CD14-positive monocyte (primary cell): ENCODE data around the gene PTPRO. TPM values are rescaled to one million over a fixed set of nuclear protein-coding genes. Genes with fewer than 3 reads are reported as not detected.
A peak's percentile ranks its signal among the peaks of the same experiment; 100 is the strongest.

Source experiments
- DNase-seq, 3 donors: peaks; one replicate each; pipeline ENCODE4 v3.0.0-alpha.2; 2011 to 2022
- H2AFZ ChIP-seq: 2 replicates; pipeline ENCODE4 v1.6.0; 2012; ENCODE audit warnings: mild to moderate bottlenecking, low read depth, low read length, inconsistent platforms; ENCODE audit not compliant: insufficient read depth, poor library complexity, severe bottlenecking
- H3K27ac ChIP-seq, 2 donors: 1 replicate in 1 of 2; 2 replicates in 1 of 2; pipeline ENCODE4 v1.5.1; 2012 to 2013; ENCODE audit warnings: low read length in 2 of 2, control low read depth in 1 of 2, inconsistent platforms in 1 of 2, low read depth in 1 of 2, mild to moderate bottlenecking in 1 of 2
- H3K27me3 ChIP-seq, 2 donors: one replicate each; pipeline versions ENCODE4 v1.6.0 to v1.6.1; 2011 to 2013; ENCODE audit warnings: low read length in 2 of 2; ENCODE audit not compliant: control insufficient read depth in 2 of 2, insufficient read depth in 2 of 2
- H3K36me3 ChIP-seq, 2 donors: replicated peaks in 1 of 2; 1 replicate in 1 of 2; 2 replicates in 1 of 2; pipeline versions ENCODE4 v1.5.1 to v1.6.1; 2012 to 2013; ENCODE audit warnings: low read length in 2 of 2, control low read depth in 1 of 2, inconsistent platforms in 1 of 2, mild to moderate bottlenecking in 1 of 2; ENCODE audit not compliant: insufficient read depth in 2 of 2, control insufficient read depth in 1 of 2
- H3K4me1 ChIP-seq, 2 donors: 1 replicate in 1 of 2; 2 replicates in 1 of 2; pipeline versions ENCODE4 v1.5.1 to v1.6.1; 2012 to 2013; ENCODE audit warnings: low read length in 2 of 2, control low read depth in 1 of 2, inconsistent platforms in 1 of 2, mild to moderate bottlenecking in 1 of 2, moderate library complexity in 1 of 2; ENCODE audit not compliant: insufficient read depth in 2 of 2, control insufficient read depth in 1 of 2
- H3K4me2 ChIP-seq: replicated peaks from 2 replicates; pipeline ENCODE3; 2012; ENCODE audit warnings: low read length, moderate library complexity, mild to moderate bottlenecking; ENCODE audit not compliant: poor library complexity, severe bottlenecking; ENCODE audit errors: extremely low read depth
- H3K4me3 ChIP-seq, 3 experiments: fragments of 200-600 bp in 1 of 3; sonication (generic) in 1 of 3; replicated peaks in 1 of 3; 1 replicate in 2 of 3; 2 replicates in 1 of 3; pipeline ENCODE4 v1.5.1; 2011 to 2013; ENCODE audit warnings: low read length in 3 of 3, mild to moderate bottlenecking in 3 of 3, control low read depth in 2 of 3, low read depth in 2 of 3, inconsistent platforms in 1 of 3, moderate library complexity in 1 of 3
- H3K79me2 ChIP-seq: 2 replicates; pipeline ENCODE4 v1.6.0; 2012; ENCODE audit warnings: mild to moderate bottlenecking, control low read depth, inconsistent platforms, low read length, moderate library complexity; ENCODE audit not compliant: insufficient read depth
- H3K9ac ChIP-seq: 2 replicates; pipeline ENCODE4 v1.6.0; 2017; ENCODE audit warnings: low read length, mild to moderate bottlenecking; ENCODE audit not compliant: insufficient read depth, poor library complexity, severe bottlenecking
- H3K9me3 ChIP-seq, 2 donors: replicated peaks in 1 of 2; 1 replicate in 1 of 2; 2 replicates in 1 of 2; pipeline versions ENCODE4 v1.5.1 to v1.6.1; 2012 to 2013; ENCODE audit warnings: low read length in 2 of 2, control low read depth in 1 of 2; ENCODE audit not compliant: control insufficient read depth in 1 of 2, insufficient read depth in 1 of 2
- H4K20me1 ChIP-seq: 2 replicates; pipeline ENCODE4 v1.6.0; 2012; ENCODE audit warnings: mild to moderate bottlenecking, low read length, control low read depth, moderate library complexity; ENCODE audit not compliant: insufficient read depth
- H3K27ac Mint-ChIP-seq, 7 donors: one replicate each; pipeline ENCODE4 v1.8.0; 2020; ENCODE audit warnings: mild to moderate bottlenecking in 7 of 7, mixed read lengths in 7 of 7, moderate library complexity in 6 of 7, inconsistent platforms in 2 of 7
- H3K27me3 Mint-ChIP-seq, 3 donors: one replicate each; pipeline ENCODE4 v1.8.0; 2021 to 2022; ENCODE audit warnings: low read depth in 3 of 3, mild to moderate bottlenecking in 3 of 3, mixed read lengths in 3 of 3, moderate library complexity in 3 of 3, inconsistent platforms in 1 of 3
- H3K36me3 Mint-ChIP-seq, 2 donors: one replicate each; pipeline ENCODE4 v1.8.0; 2020; ENCODE audit warnings: mixed read lengths in 2 of 2, inconsistent platforms in 1 of 2, mild to moderate bottlenecking in 1 of 2
- H3K4me1 Mint-ChIP-seq: one replicate; pipeline ENCODE4 v1.8.0; 2020; ENCODE audit warnings: mild to moderate bottlenecking, mixed read lengths
- H3K4me3 Mint-ChIP-seq, 2 donors: one replicate each; pipeline ENCODE4 v1.8.0; 2020; ENCODE audit warnings: mild to moderate bottlenecking in 2 of 2, mixed read lengths in 2 of 2, moderate library complexity in 1 of 2
- H3K9me3 Mint-ChIP-seq, 7 donors: one replicate each; pipeline ENCODE4 v1.8.0; 2020 to 2022; ENCODE audit warnings: mixed read lengths in 7 of 7, mild to moderate bottlenecking in 6 of 7, moderate library complexity in 6 of 7, inconsistent platforms in 2 of 7
- WGBS: methylation state at CpG from one replicate; pipeline ENCODE4 v1.1.5; 2013; ENCODE audit warnings: missing lambda C conversion rate; ENCODE audit not compliant: insufficient coverage; 5-methylcytosine and 5-hydroxymethylcytosine counted together
- intact Hi-C, 2 donors: fragments of 100-400 bp; cut with micrococcal nuclease; formaldehyde crosslinking; loops; one replicate each; pipeline versions ENCODE4 v1.15.0 to v1.15.1; 2023
- polyA plus RNA-seq, 3 donors: library from polyadenylated mRNA; depleted of rRNA in 1 of 3; unstranded in 2 of 3; stranded (reverse) in 1 of 3; fragments of 300-500 nt in 2 of 3; fragments of >200 nt in 1 of 3; fragmentation: Illumina TruSeq in 2 of 3; gene quantifications; 1 replicate in 2 of 3; 2 replicates in 1 of 3; pipeline ENCODE4 v1.2.3, GENCODE V29; 2012 to 2021
- TF ChIP-seq, protein P1 (sequence below): fragments of 200-600 bp; IDR thresholded peaks from one replicate; pipeline ENCODE4 v1.8.0; 2022; ENCODE audit warnings: antibody characterized with exemption, mild to moderate bottlenecking

Gene PTPRO
- polyA plus RNA-seq, 3 donors: 3.1 to 12.0 (median 4.7) TPM

DNA sequence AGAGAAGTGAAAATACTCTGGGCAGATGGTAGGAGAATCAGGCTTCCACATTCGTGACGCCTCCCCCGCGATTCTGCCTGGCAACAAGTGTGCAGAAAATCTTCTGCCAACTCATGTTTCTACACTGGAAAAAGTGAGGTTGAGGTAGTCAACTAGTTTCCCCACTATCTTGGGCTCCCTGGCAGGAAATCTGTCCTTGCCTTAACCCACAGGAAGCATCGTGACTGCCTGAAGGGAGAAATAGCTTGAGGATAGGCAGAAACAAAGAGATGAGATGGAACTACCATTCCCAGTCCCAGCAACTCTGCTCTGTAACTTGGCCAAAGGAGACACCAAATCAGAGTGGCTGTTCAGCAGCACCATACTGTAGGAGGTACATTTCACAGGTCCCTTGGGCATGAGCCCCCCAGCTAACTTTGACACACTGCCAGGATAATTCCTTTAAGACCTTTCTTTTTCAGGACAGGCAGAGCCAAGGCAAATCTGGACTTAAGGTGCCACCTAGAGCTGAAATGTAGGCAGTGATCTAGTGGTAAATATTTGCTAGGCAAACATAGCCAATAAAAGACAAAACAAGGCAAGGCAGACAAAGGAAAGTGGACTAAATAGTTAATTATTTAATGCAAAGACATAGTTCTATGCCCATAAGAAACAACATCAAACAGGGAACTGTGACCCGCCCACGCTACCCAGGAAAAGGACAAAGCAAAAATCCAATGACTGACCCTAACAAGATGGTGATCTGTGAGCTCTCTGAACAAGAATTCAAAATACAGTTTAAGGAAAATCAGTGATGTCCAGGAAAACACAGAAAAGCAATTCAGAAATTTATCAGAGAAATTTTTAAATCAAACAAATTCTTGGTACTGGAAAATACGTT is 205.1 kb downstream of the PTPRO start:
- H3K27me3 ChIP-seq: peaks cover 0 to 4% of the 10 kb centered on the region in 2 donors
- H3K4me1 ChIP-seq: peaks cover 5 to 7% of the 10 kb centered on the region in 2 donors
- intact Hi-C loops: no loop called here
- no peaks in the 10 kb centered on the region for H3K9me3 ChIP-seq
- H3K9ac ChIP-seq: no peak overlapping the region
- peak overlapping the region; percentile 39 for H3K4me2 ChIP-seq
- H3K79me2 ChIP-seq: no peaks in the 10 kb centered on the region
- TF ChIP-seq, protein P1, sequence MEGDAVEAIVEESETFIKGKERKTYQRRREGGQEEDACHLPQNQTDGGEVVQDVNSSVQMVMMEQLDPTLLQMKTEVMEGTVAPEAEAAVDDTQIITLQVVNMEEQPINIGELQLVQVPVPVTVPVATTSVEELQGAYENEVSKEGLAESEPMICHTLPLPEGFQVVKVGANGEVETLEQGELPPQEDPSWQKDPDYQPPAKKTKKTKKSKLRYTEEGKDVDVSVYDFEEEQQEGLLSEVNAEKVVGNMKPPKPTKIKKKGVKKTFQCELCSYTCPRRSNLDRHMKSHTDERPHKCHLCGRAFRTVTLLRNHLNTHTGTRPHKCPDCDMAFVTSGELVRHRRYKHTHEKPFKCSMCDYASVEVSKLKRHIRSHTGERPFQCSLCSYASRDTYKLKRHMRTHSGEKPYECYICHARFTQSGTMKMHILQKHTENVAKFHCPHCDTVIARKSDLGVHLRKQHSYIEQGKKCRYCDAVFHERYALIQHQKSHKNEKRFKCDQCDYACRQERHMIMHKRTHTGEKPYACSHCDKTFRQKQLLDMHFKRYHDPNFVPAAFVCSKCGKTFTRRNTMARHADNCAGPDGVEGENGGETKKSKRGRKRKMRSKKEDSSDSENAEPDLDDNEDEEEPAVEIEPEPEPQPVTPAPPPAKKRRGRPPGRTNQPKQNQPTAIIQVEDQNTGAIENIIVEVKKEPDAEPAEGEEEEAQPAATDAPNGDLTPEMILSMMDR: no peak
- H4K20me1 ChIP-seq: no peaks in the 10 kb centered on the region
- Mint-ChIP-seq H3K4me3 (no peak overlapping the region), H3K27me3 (peaks cover 4 to 8% (median 6%) of the 10 kb centered on the region in 3 donors), H3K27ac (peak overlapping the region in 5 of 7 donors; percentile 10 to 59 (median 38)), H3K4me1 (peaks cover 10% of the 10 kb centered on the region), H3K36me3 (no peaks in the 10 kb centered on the region), H3K9me3 (peaks cover 0 to 10% (median 5%) of the 10 kb centered on the region in 7 donors)
- peak; percentile 42 to 53 (median 45) for DNase-seq
- H3K36me3 ChIP-seq: no peaks in the 10 kb centered on the region
- WGBS: no CpG with 5 or more reads among the region's 8 CpGs
- H3K4me3 ChIP-seq: no peak overlapping the region
- no peak overlapping the region for H3K27ac ChIP-seq
- H2AFZ ChIP-seq: peak overlapping the region; percentile 31

DNA sequence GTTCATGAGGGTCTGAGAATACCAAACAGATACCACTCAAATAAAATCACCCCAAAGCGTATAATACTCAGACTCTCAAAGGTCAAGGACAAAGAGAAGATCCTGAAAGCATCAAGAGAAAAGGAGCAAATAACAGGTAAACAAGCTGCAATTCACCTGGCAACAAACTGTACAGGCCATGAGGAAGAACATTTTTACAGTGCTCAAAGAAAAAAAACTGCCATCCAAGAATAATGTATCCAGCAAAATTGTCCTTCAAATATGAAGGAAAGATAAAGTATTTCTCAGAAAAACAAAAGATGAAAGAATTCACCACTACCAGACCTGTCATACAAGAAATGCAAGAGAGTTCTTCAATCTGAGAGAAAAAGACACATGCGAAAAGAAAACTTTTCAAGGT is 206.4 kb downstream of the PTPRO start:
- H3K36me3 Mint-ChIP-seq: no peaks in the 10 kb centered on the region
- Histone ChIP-seq H2AFZ (no peak overlapping the region), H3K4me2 (no peak overlapping the region), H3K4me1 (peaks cover 5 to 7% of the 10 kb centered on the region in 2 donors), H3K4me3 (no peak overlapping the region), H3K9me3 (no peaks in the 10 kb centered on the region), H3K36me3 (no peaks in the 10 kb centered on the region), H3K79me2 (no peaks in the 10 kb centered on the region), H3K27me3 (peaks cover 0 to 4% of the 10 kb centered on the region in 2 donors), H3K9ac (no peak overlapping the region), H4K20me1 (no peaks in the 10 kb centered on the region), H3K27ac (no peak overlapping the region)
- WGBS: 100% methylated on average over 1 of the region's 2 CpGs
- DNase-seq: no peak
- peaks cover 0 to 10% (median 5%) of the 10 kb centered on the region in 7 donors for H3K9me3 Mint-ChIP-seq
- peaks cover 12% of the 10 kb centered on the region for H3K4me1 Mint-ChIP-seq
- intact Hi-C loops: no loop called here
- no peak overlapping the region for H3K4me3 Mint-ChIP-seq
- no peak overlapping the region for H3K27ac Mint-ChIP-seq
- peaks cover 4 to 6% (median 6%) of the 10 kb centered on the region in 3 donors for H3K27me3 Mint-ChIP-seq
- TF ChIP-seq, protein P1: no peak
